ENCODE results near the gene GLT6D1.
"Not testable (repeated sequence)": the region's sequence is repeated elsewhere in the genome, so short reads cannot be mapped to it uniquely, and the experiment has no call there.

GLT6D1 gene

DNA sequence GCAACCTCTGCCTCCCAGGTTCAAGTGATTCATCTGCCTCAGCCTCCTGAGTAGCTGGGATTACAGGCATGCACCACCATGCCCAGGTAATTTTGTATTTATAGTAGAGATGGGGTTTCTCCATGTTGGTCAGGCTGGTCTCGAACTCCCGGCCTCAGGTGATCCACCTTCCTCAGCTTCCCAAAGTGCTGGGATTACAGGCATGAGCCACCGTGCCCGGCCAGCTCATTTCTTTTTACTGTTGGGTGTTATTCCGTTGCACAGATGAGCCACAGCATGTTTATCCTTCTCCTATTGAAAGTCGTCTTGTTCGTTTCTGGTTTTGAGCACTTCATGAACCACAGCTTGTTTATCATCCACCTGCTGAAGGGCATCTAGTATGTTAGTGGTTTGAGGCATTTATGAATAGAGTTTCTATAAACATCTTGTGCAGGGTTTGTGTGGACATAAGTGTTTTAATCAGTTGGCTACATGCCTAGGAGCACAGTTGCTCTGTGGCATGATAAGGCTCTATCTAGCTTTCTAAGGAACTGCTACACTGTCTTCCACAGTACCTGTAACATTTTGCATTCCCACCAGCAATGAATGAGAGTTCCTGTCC is 2.3 kb downstream of the GLT6D1 start:
- DNase-seq; intact Hi-C loops (cut with DNase I): not testable (repeated sequence)

GRCh38 chr9:135632841-135633240 is 6.5 kb downstream of the GLT6D1 start:
- DNase-seq, result no peak
- intact Hi-C loops (cut with DNase I), result no loop called here

GRCh38 chr9:135624282-135624681 is 15.1 kb downstream of the GLT6D1 start:
- DNase-seq, result no peak
- intact Hi-C loops (cut with DNase I), result no loop called here

- intact Hi-C loops (cut with DNase I), result no loop called here
Measured at GRCh38 chr9:135622415-135623020, 16.8 kb downstream of the GLT6D1 start.

DNA sequence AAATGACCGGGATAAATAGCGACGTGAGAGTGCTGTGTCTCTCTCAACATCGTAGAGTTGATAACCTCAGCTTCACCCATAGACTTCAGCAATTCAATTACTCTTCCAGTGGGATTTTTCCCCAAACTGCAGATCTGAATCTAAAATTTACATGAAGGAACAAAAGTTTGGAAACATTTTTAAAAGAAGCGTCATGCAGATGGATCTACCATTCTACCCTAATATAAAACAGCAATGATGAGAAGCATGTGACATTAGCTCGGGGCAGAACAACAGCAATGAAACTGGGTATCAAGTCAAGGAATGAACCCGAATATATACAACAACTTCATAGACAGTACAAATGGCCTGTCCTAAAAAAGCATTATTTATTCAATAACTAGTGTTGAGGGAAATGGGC is 18.8 kb downstream of the GLT6D1 start:
- no peak for DNase-seq
- intact Hi-C loops (cut with DNase I), result no loop called here

More at GRCh38 chr9:135622415-135623020, 16.8 kb downstream of the GLT6D1 start:
- DNase-seq, result no peak

DNA sequence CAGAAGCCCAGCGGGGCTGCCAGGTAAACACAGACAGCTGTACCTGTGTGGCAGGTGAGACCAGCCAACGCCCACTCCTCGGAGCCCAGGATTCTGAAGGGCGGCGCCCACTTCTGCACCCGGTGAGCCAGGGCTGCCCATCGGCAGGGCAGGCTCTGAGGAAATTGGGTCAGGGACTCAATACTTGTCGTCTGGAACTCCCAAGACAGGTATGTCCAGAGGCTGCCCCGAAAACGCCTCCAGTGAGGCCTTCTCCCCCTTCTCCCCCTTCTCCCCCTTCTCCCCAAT is 19.8 kb downstream of the GLT6D1 start:
- intact Hi-C loops (cut with DNase I), result no loop called here
- no peak for DNase-seq

GRCh38 chr9:135618866-135619598 is 20.3 kb downstream of the GLT6D1 start:
- DNase-seq, result peak in 1 of 10 donors; percentile 59
- intact Hi-C loops (cut with DNase I), result no loop called here

GRCh38 chr9:135617991-135618411 is 21.3 kb downstream of the GLT6D1 start:
- peak in 1 of 10 donors; percentile 66 for DNase-seq
- intact Hi-C loops (cut with DNase I), result no loop called here

GRCh38 chr9:135617538-135617900 is 21.8 kb downstream of the GLT6D1 start:
- peak in 1 of 10 donors; percentile 77 for DNase-seq
- intact Hi-C loops (cut with DNase I), result no loop called here

- intact Hi-C loops (cut with DNase I), result no loop called here
- DNase-seq, result peak in 2 of 10 donors; percentile 70 to 76
Measured at GRCh38 chr9:135616619-135617537, 22.5 kb downstream of the GLT6D1 start.

DNA sequence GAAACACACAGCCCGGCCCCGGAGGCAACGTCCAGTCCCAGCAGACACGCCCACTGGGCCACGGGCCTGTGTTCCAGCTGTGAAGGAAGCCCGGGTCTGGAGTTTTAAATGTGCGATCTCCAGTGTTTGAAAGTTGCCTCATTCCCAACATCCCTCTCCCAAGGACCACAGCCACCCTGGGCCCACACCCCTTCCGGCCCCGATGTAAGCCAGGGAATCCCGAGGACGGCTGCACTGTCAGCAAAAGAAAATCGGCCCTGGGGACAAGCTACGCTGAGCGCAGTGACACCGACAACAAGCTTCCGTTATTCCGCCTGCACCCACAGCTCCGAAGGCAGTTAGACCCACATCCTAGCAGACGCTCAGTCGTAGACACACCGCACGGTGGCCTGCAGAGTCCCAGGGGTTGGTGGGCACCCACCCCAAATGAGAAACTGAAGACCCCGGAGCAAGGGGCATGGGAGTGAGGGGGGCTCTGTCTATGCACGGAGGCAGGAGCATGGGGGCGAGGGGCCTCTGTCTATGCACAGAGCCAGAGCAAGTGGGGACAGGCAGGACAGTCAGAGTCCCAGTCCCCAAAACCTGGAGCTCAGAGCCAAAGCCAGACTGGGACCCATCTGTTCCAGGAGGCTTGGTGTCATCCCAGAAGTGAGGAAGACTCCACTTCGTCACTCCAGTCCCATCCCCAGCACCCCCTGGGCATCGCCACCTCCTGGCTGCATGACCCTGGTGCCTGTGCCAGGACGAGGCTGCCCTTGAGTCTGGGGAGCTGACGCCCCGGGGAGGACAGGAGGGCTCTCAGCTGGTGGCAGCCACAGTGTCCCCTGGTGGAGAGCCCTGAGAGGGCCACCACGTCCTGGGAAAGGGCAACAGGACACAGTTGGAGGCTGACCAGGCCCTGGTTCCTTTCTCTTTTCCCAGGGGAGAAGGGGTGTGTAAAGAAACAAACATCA is 23.4 kb downstream of the GLT6D1 start:
- DNase-seq, result peak in 1 of 10 donors; percentile 73
- intact Hi-C loops (cut with DNase I), result no loop called here

- intact Hi-C loops (cut with DNase I), result no loop called here
- peak in 2 of 10 donors; percentile 72 to 73 for DNase-seq
Measured at GRCh38 chr9:135614821-135615665, 24.3 kb downstream of the GLT6D1 start.

DNA sequence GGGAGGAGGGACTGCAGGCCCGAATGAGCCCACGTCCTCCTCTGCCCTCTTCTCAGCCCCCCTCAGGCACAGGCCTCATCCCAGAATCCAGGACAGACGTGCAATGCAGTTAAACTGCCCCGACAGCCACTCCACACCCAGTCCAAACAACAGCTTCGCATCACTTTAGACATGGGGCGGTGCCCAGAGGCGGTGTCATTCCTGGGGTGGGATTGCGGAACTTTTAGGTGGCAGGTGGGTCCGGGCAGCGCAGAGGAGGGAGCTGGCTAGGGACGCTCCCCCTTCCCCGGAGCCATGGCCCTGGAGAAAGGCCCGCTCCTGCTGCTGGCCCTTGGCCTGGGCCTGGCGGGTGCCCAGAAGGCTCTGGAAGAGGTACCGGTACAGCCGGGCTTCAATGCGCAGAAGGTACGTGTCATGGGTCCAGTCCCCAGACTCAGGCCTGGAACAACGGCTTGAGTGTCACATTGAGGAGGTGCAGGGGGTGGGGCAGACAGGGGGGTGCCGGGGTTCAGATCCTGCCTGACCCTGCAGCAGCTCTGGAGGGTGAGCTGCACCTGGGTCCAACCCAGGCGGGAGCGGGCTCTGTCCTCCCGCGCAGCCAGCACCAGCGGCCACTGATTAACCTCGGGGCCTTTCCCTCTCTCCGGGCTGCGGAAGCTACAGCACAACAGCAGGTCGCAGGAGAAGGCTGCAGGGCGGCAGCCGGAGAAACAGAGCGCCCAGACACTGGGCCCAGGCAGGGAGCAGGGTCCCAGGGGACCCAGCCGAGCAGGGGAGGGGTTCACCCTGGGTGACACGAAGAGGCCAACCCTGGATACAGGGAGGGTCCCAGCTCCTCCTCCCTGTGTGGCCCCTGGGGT is 25.2 kb downstream of the GLT6D1 start:
- intact Hi-C loops (cut with DNase I), result no loop called here
- peak in 1 of 10 donors; percentile 60 for DNase-seq

DNA sequence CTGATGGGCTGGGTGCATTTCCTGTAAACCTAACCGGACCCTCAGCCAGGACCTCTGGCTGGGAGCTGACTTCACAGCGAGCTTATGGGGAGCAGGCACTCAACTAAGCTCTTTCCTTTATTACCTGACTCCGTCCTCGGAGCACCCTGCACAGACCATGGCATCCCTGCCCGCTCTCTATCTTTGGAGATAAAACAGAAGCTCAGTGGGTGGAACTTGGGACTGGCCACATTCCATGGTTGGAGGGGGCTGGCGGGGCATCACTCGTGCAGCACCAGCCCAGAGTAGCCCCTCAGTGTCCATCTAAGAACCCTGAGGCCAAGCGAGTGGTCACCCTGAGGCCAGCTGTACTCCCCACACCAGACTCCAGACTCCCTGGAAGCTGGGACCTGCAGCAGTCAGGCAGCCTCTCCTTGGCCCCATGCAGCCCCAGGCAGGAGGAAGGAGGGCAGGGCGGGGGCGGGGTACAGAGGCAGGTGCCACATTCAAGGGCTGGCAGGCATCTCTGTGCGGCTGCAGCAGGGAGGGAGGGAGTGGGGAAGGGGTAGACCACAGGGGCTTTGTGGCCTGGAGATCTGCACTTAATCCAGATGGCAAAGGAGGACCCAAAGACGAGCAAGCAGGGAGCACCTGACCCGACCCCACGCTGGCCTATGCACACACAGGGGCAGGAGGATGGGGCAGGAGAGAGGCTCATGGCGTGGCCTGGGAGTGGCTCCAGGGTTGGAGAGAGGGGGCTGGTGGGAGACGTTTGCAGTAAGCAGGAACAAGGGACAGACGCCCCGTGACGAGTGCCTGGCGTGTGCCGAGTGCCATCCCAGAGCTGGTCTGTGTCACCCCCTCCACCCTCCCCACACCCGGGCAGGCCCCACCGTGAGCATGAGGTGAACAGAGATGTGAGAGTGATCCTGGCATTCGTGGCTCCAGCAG is 26.1 kb downstream of the GLT6D1 start:
- intact Hi-C loops (cut with DNase I), result no loop called here
- DNase-seq, result peak in 1 of 10 donors; percentile 60

GRCh38 chr9:135612437-135612836 is 26.9 kb downstream of the GLT6D1 start:
- peak in 2 of 10 donors; percentile 85 to 87 for DNase-seq
- intact Hi-C loops (cut with DNase I), result no loop called here

GRCh38 chr9:135611875-135612209 is 27.5 kb downstream of the GLT6D1 start:
- DNase-seq, result no peak
- intact Hi-C loops (cut with DNase I), result no loop called here

Data from posterior cingulate gyrus (tissue), 11 donors.